Stimulated activated CD4-positive, alpha-beta T cell treated with anti-CD3 and anti-CD28 coated beads, TNF-alpha, amount 100 ng/mL, for 4 hours (primary cell): ENCODE results near the gene RBM28.
"Not testable (repeated sequence)": the region's sequence is repeated elsewhere in the genome, so short reads cannot be mapped to it uniquely, and the experiment has no call there.

Experiments used
- DNase-seq, 3 experiments: peaks; one replicate each; pipeline ENCODE4 v3.0.0-alpha.2; 2020; ENCODE audit warnings: low read depth in 3 of 3

The RBM28 gene

GRCh38 chr7:128287556-128287955, 56.2 kb downstream of the RBM28 start:
- DNase-seq = no peak

DNA sequence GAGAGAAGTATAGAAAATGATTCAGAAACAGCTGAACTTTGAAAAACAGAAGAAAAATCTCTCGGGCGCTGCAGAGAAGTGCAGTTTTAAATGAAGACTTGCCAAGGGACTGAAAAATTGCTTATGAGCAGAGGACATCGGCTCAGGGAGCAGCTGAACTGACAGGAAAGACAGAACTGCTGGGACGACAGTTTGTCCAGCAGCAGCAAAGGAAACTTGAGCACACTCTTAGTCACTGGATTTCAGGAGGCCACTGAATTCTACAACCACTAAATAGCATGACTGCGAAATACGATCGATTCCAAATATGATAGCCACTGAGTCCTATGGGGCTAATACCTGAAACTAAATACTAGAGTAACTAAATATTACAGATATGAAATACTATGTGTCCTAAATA, 59.6 kb downstream of the RBM28 start:
- DNase-seq = no peak

DNA sequence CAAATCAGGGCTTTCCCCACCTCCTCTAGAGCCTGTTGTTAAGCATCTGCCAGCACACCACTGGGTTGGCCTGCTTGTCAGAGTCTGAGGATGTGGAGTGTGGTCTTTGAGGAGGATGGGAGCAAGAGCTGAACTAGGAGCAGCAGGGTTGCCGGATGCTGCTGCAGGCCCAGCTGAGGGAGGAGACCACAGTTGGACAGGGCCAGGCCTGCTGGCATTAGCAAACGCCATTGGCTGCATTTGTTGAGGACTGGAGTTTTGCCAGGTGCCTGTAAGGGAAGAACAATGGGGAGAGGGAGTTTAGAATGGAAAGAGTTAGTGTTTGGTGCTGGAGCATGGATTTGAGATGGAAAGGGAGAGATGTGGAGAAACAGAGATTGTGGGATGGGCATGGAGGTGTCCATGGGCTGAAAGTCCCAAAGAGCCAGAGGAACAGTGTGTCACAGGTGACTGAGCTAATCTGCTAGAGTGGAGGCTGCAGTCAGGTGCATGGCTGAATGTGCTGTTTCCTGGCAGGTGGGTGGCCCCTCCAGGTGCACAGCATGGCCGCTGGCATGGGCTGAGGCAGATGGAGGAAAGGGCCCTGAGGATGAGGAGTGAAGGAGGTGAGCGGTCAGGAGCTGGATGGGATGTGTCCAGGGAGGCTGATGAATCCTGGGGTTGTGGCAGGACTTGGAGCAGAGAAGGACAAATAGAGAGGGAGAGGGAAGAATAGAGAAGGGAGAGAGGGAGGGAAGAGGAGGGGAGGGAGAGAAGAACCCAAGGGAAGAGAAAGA, 61.9 kb downstream of the RBM28 start:
- DNase-seq = no peak

DNA sequence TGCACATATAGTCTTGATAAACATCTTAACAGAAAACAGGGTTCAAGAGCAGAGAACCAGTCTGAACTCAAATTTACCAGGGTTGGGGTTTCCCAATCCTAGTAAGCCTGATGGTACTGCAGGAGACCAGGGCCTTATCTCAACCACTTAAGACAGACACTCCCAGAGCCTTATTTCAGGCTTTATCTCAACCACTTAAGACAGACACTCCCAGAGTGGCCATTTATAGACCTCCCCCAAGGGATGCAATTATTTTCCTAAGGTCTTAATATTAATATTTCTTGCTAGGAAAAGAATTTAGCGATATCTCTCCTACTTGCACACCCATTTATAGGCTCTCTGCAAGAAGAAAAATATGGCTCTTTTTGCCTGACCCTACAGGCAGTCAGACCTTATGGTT, 63.3 kb downstream of the RBM28 start:
- DNase-seq = not testable (repeated sequence)

GRCh38 chr7:128279124-128279713, 64.5 kb downstream of the RBM28 start:
- DNase-seq = no peak

- DNase-seq = no peak
Measured at GRCh38 chr7:128278366-128278765, 65.3 kb downstream of the RBM28 start.

DNA sequence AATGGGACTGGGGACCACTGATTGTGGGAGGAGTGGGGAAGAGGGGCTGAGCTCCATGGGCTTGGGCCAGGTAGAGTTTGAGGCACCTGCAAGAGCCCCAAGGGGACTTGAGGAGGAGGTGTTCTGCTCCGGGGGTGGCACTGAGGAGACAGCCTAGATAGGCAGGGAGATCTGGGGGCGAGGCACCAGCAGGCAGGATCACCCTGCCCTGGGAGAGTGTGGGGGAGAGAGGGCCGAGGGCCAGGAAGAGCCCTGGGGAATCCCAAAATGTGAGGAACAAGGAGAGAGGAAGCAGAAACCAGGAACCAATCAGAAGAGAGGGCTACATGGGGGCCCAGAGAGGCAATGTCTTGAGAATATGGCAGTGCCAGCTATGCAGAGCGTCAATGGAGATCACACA, 68.0 kb downstream of the RBM28 start:
- DNase-seq = no peak

GRCh38 chr7:128274884-128275603, 68.7 kb downstream of the RBM28 start:
- no peak for DNase-seq

DNA sequence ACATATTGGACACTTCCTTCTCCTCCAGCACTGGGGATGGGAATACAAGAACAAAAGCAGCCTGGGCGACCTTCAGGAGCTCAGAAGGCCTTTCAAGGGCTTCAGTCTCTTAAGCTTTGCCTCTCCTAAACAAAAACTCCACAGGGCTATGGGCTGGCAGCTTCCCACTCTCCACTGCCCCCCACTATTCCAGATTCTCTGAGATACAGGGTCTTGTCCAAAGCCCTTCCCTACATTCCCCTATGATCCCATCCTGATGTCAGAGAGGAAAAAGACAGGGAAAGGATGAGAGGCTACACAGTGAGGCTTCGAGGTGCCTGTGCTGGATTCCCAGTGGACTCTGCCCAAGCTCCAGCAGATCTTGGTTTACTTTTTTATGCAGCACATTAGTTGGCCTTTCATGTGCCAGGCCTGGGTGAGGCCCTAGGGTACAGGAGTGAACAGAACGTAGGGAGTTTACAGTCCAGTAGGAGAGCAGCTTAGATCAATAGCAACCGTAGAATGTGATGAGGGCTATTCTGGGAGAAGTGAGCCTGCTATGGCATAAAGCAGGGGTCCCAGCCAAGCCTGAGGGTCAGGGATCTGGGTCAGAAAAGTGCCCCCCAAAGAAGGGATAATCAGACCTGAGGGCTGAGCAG, 69.3 kb downstream of the RBM28 start:
- DNase-seq = no peak

- DNase-seq = no peak
Measured at GRCh38 chr7:128271942-128272481, 71.7 kb downstream of the RBM28 start.

DNA sequence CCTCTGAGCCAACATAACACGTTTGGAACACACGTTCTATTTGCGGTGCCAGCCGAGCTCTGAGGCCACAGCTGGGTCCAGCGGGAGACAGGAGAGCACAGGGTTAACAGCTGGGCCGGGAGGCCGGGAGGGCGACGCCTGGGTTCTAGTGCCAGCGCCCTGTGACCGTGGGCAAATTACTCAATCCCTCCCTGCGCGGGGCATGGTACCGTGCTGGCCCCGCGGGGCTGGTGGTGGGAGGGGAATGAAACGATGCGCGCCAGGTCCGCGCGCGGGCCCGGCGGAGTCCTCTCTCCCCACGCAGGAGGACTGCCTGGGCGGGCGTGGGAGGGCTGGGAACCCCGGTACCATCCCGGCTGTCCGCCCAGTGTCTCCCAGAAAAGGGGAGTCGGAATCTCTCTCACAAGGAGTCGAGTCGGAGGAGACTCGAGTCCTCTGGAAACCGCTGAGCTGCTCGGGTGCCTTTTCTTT, 72.2 kb downstream of the RBM28 start:
- no peak for DNase-seq

- no peak for DNase-seq
Measured at GRCh38 chr7:128270826-128271272, 72.9 kb downstream of the RBM28 start.

- DNase-seq = no peak
Measured at GRCh38 chr7:128268233-128268632, 75.5 kb downstream of the RBM28 start.

GRCh38 chr7:128267595-128267924, 76.1 kb downstream of the RBM28 start:
- no peak for DNase-seq

DNA sequence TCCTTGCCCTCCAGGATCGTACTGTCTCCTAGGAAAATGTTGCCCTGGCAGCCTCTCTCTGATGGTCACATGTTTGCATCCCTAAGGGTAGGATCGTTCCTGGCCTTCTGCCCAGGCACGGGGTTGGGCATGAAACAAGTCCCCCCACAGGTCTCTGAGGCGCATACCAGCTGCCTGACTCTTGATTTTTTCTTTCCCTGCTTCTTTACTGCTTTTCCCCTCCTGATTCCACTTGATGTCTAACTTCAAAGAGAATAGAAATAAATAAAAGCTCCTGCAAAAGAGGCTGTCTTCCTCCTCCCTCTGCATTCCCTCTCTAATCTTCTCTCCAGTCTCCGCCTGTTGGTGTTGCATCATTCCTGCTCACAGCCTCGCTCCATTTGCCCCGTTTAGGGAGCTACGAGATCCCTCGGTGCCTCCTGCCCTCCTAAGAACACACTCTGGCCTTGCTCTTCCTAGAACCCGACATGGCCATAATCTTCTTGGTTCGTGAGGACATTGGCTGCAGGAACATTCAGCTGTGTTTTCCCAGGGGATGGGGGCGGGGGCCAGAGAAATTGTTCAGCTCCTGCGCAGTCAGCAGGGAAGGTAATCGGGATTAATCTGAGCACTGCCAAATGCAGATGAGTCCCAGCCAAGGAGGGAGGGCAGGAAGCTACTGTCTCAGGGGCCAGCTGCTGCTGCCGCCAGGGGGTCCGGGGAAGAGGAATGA, 76.7 kb downstream of the RBM28 start:
- no peak for DNase-seq

DNA sequence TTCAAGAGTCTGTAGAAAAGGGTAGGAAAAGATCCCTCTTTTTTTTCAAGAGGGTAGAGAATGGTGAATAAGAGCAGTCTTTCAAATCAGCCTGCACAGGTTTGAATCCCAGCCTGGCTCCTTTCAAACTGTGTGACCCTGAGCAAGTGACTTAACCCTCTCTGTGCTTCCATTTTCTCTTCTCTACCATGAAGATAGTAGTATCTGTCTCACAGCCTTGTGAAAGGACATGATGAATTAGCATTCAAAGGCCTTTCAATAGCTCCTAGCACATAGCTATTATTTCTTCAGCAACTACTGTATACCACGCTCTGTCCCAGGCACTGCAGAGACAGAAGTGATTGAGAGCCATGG, 77.2 kb downstream of the RBM28 start:
- no peak for DNase-seq

DNA sequence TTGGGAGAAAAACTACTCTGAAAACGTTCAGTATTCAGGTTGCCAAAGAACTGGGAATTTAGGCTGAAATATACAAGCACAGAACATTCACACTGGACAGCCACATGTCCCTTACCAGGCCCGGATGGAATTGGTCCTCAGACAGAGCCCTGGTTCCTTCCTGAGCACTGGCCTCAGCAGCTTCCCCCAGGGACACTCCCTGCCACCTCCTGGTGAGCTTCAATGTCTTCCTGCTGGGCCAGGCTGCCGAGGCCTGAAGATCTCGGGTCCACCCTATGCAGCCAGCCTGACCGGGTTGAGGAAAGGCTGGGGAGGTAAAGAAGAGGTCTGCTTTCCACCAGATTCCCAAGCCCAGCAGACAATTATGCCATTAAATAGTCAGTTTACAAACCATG, 77.8 kb downstream of the RBM28 start:
- DNase-seq = no peak

- DNase-seq = no peak
Measured at GRCh38 chr7:128265156-128265905, 78.4 kb downstream of the RBM28 start.

GRCh38 chr7:128264477-128264876, 79.2 kb downstream of the RBM28 start:
- no peak for DNase-seq

GRCh38 chr7:128263420-128263819, 80.3 kb downstream of the RBM28 start:
- no peak for DNase-seq
